ENCODE results near the gene MORN1.

- no peak for TF ChIP-seq CTCF (conservative IDR thresholded peaks at IDR 0.05; ENCODE audit: low read length)
- no peak for TF ChIP-seq EZH2phosphoT487 (IDR thresholded peaks at IDR 0.05; ENCODE audit: borderline replicate concordance)
Measured at GRCh38 chr1:2300004-2300771, 91.2 kb downstream of the MORN1 start.
